H1 (cell line): ENCODE measurements around the gene NOL9. TPM values are rescaled to one million over a fixed set of nuclear protein-coding genes. Genes with fewer than 3 reads are reported as not detected.

Source experiments
- CTCF ChIA-PET: fragments of 300-600 bp; sonication (Branson Sonifier 250); formaldehyde crosslinking; loops from one replicate; lab custom pipeline; 2021; ENCODE audit not compliant: partially characterized antibody; lab: Charles Lee
- POLR2A ChIA-PET: fragments of 300-600 bp; sonication (Branson Sonifier 250); formaldehyde crosslinking; loops from one replicate; lab custom pipeline; 2021; ENCODE audit warnings: inconsistent platforms; ENCODE audit not compliant: partially characterized antibody; lab: Charles Lee
- DNase-seq, 2 experiments: peaks; one replicate each; pipeline versions ENCODE4 v3.0.0 to v3.0.0-alpha.2; 2010 to 2022; ENCODE audit warnings: low spot score in 2 of 2, low read depth in 1 of 2, mixed read lengths in 1 of 2
- FAIRE-seq: peaks from 2 replicates; lab custom pipeline; 2011; peaks lifted over from hg19 to GRCh38; lab: Jason Lieb, UNC
- H2AFZ ChIP-seq: 2 replicates; pipeline ENCODE4 v1.8.1; 2012; ENCODE audit warnings: low read length, inconsistent platforms
- H2AK5ac ChIP-seq: 2 replicates; pipeline ENCODE4 v1.6.1; 2013; ENCODE audit warnings: low read depth, low read length
- H2BK120ac ChIP-seq: replicated peaks from 2 replicates; pipeline ENCODE3; 2013; ENCODE audit warnings: low read depth, low read length, inconsistent platforms
- H2BK12ac ChIP-seq: 2 replicates; pipeline ENCODE4 v1.6.1; 2013; ENCODE audit warnings: low read depth, low read length
- H2BK15ac ChIP-seq: 2 replicates; pipeline ENCODE4 v1.6.1; 2013; ENCODE audit warnings: low read length
- H2BK20ac ChIP-seq: 2 replicates; pipeline ENCODE4 v1.6.1; 2013; ENCODE audit warnings: low read length
- H2BK5ac ChIP-seq: 2 replicates; pipeline ENCODE4 v1.6.1; 2013; ENCODE audit warnings: low read depth, low read length
- H3K14ac ChIP-seq: 2 replicates; pipeline ENCODE4 v1.6.1; 2013; ENCODE audit warnings: inconsistent platforms; ENCODE audit not compliant: insufficient read length
- H3K18ac ChIP-seq: 2 replicates; pipeline ENCODE4 v1.6.1; 2013; ENCODE audit warnings: low read length; ENCODE audit errors: extremely low read depth
- H3K23ac ChIP-seq: 2 replicates; pipeline ENCODE4 v1.6.1; 2013; ENCODE audit warnings: inconsistent platforms; ENCODE audit not compliant: insufficient read length
- H3K23me2 ChIP-seq: 2 replicates; pipeline ENCODE4 v1.6.1; 2013; ENCODE audit warnings: low read depth, low read length
- H3K27ac ChIP-seq: 2 replicates; pipeline ENCODE4 v1.6.1; 2011; ENCODE audit warnings: low read depth, low read length, inconsistent platforms
- H3K27me3 ChIP-seq, 4 experiments: replicated peaks in 1 of 4; 1 replicate in 1 of 4; 2 replicates in 3 of 4; pipeline versions ENCODE4 v1.6.1 to v1.8.1; 2011 to 2013; ENCODE audit warnings: low read length in 3 of 4, mild to moderate bottlenecking in 3 of 4, inconsistent platforms in 2 of 4, mixed read lengths in 2 of 4, moderate library complexity in 1 of 4; ENCODE audit not compliant: control insufficient read depth in 3 of 4, insufficient read depth in 3 of 4; ENCODE audit errors: extremely low read depth in 1 of 4
- H3K36me3 ChIP-seq, 4 experiments: 2 replicates each; pipeline versions ENCODE4 v1.6.1 to v1.8.1; 2011 to 2013; ENCODE audit warnings: mild to moderate bottlenecking in 4 of 4, low read length in 3 of 4, moderate library complexity in 2 of 4, control low read depth in 1 of 4, inconsistent platforms in 1 of 4; ENCODE audit not compliant: insufficient read depth in 4 of 4, control insufficient read depth in 2 of 4
- H3K4ac ChIP-seq: replicated peaks from 2 replicates; pipeline ENCODE3; 2013; ENCODE audit warnings: low read length, low read depth, mixed read lengths, inconsistent platforms; ENCODE audit not compliant: insufficient read length
- H3K4me1 ChIP-seq, 4 experiments: replicated peaks in 1 of 4; 1 replicate in 1 of 4; 2 replicates in 3 of 4; pipeline versions ENCODE4 v1.6.1 to v1.8.1; 2011 to 2013; ENCODE audit warnings: low read length in 3 of 4, inconsistent platforms in 2 of 4, mixed read lengths in 1 of 4; ENCODE audit not compliant: insufficient read depth in 4 of 4, control insufficient read depth in 3 of 4
- H3K4me2 ChIP-seq, 2 experiments: 2 replicates each; pipeline versions ENCODE4 v1.6.1 to v1.8.1; 2011 to 2013; ENCODE audit warnings: low read depth in 2 of 2, low read length in 2 of 2, control low read depth in 1 of 2, inconsistent platforms in 1 of 2, mild to moderate bottlenecking in 1 of 2; ENCODE audit not compliant: insufficient read depth in 1 of 2
- H3K4me3 ChIP-seq, 4 experiments: fragments of 200-600, 300-600 bp in 1 of 4; sonication (generic), shearing (Covaris generic), sonication (Bioruptor Twin) in 1 of 4; 2 replicates each; pipeline versions ENCODE4 v1.5.1 to v1.8.1; 2011 to 2016; ENCODE audit warnings: low read length in 4 of 4, low read depth in 3 of 4, control low read depth in 2 of 4, inconsistent platforms in 2 of 4, mild to moderate bottlenecking in 2 of 4, mixed read lengths in 1 of 4, moderate library complexity in 1 of 4; ENCODE audit not compliant: insufficient read depth in 2 of 4; ENCODE audit errors: extremely low read depth in 1 of 4
- H3K56ac ChIP-seq: replicated peaks from 2 replicates; pipeline ENCODE3; 2013; ENCODE audit warnings: low read depth, mild to moderate bottlenecking, mixed read lengths, low read length, inconsistent platforms; ENCODE audit not compliant: insufficient read length
- H3K79me1 ChIP-seq: 2 replicates; pipeline ENCODE4 v1.6.1; 2013; ENCODE audit warnings: low read depth, low read length, control low read depth
- H3K79me2 ChIP-seq, 2 experiments: 2 replicates each; pipeline versions ENCODE4 v1.6.1 to v1.8.1; 2012 to 2013; ENCODE audit warnings: low read length in 2 of 2, mild to moderate bottlenecking in 2 of 2, inconsistent platforms in 1 of 2; ENCODE audit not compliant: insufficient read depth in 2 of 2, control insufficient read depth in 1 of 2
- H3K9ac ChIP-seq, 4 experiments: replicated peaks in 1 of 4; 1 replicate in 1 of 4; 2 replicates in 3 of 4; pipeline versions ENCODE4 v1.6.1 to v1.8.1; 2011 to 2013; ENCODE audit warnings: low read depth in 3 of 4, low read length in 3 of 4, control low read depth in 2 of 4, mild to moderate bottlenecking in 2 of 4, moderate library complexity in 2 of 4, inconsistent platforms in 1 of 4; ENCODE audit errors: extremely low read depth in 1 of 4
- H3K9me3 ChIP-seq, 2 experiments: 2 replicates each; pipeline versions ENCODE4 v1.6.1 to v1.8.1; 2012 to 2013; ENCODE audit warnings: mild to moderate bottlenecking in 2 of 2, moderate library complexity in 2 of 2, control low read depth in 1 of 2, inconsistent platforms in 1 of 2, low read depth in 1 of 2, low read length in 1 of 2, mixed read lengths in 1 of 2; ENCODE audit not compliant: insufficient read depth in 2 of 2
- H4K20me1 ChIP-seq, 2 experiments: replicated peaks in 1 of 2; 2 replicates each; pipeline versions ENCODE3 to v1.8.1; 2011 to 2013; ENCODE audit warnings: inconsistent platforms in 2 of 2, low read length in 2 of 2, mild to moderate bottlenecking in 1 of 2; ENCODE audit not compliant: insufficient read depth in 2 of 2, control insufficient read depth in 1 of 2
- H4K5ac ChIP-seq: 2 replicates; pipeline ENCODE4 v1.6.1; 2013; ENCODE audit warnings: low read length, low read depth, mixed read lengths, inconsistent platforms; ENCODE audit not compliant: insufficient read length
- H4K8ac ChIP-seq: 2 replicates; pipeline ENCODE4 v1.8.0; 2013; ENCODE audit warnings: mild to moderate bottlenecking, moderate library complexity, low read length, inconsistent platforms; ENCODE audit not compliant: insufficient read depth; ENCODE audit errors: extremely low read depth
- H4K91ac ChIP-seq: replicated peaks from 2 replicates; pipeline ENCODE3; 2013; ENCODE audit warnings: low read length, mixed read lengths, inconsistent platforms; ENCODE audit not compliant: insufficient read length
- ASH2L ChIP-seq: fragments of 200-600, 300-600 bp; sonication (generic); IDR thresholded peaks from one replicate; pipeline ENCODE4 v1.7.1; 2017; ENCODE audit warnings: low read length
- CHD1 ChIP-seq: IDR thresholded peaks from 2 replicates; pipeline ENCODE4 v1.6.1; 2012; ENCODE audit warnings: low read depth, low read length, improper control_type of control experiment
- CTCF ChIP-seq, 3 experiments: IDR thresholded peaks; 1 replicate in 2 of 3; 2 replicates in 1 of 3; pipeline versions ENCODE4 v1.5.1 to v1.6.1; 2011; ENCODE audit warnings: low read length in 3 of 3, mild to moderate bottlenecking in 3 of 3, inconsistent platforms in 2 of 3, low read depth in 1 of 3, moderate library complexity in 1 of 3; ENCODE audit not compliant: insufficient read depth in 1 of 3; ENCODE audit errors: control extremely low read depth in 1 of 3
- E2F6 ChIP-seq: IDR thresholded peaks from 2 replicates; pipeline ENCODE4 v1.6.1; 2012; ENCODE audit warnings: inconsistent platforms
- GTF2F1 ChIP-seq: IDR thresholded peaks from 2 replicates; pipeline ENCODE4 v1.6.1; 2012; ENCODE audit warnings: low read depth, low read length, improper control_type of control experiment, borderline replicate concordance
- MAX ChIP-seq: IDR thresholded peaks from 2 replicates; pipeline ENCODE4 v1.6.1; 2012; ENCODE audit warnings: inconsistent platforms
- WGBS, 2 experiments: shearing (Covaris generic) in 1 of 2; methylation state at CpG; one replicate each; pipeline versions ENCODE4 v1.1.6 to v1.1.7; 2013 to 2015; ENCODE audit warnings: low lambda C conversion rate in 2 of 2, mixed read lengths in 2 of 2, inconsistent platforms in 1 of 2, low coverage in 1 of 2, missing lambda C conversion rate in 1 of 2; ENCODE audit not compliant: insufficient replicate concordance in 2 of 2, insufficient coverage in 1 of 2, insufficient read length in 1 of 2; ENCODE audit errors: extremely low coverage in 1 of 2, missing lambda C conversion rate in 1 of 2; 5-methylcytosine and 5-hydroxymethylcytosine counted together
- polyA plus RNA-seq, 7 experiments: library from polyadenylated mRNA; depleted of rRNA in 3 of 7; stranded (reverse) in 5 of 7; unstranded in 2 of 7; fragments of >200 nt in 5 of 7; fragments of 200-250 nt in 2 of 7; gene quantifications; 1 replicate in 5 of 7; 2 replicates in 1 of 7; 4 replicates in 1 of 7; pipeline versions ENCODE4 v1.2.1 to v1.2.3, GENCODE V29; 2011 to 2013; ENCODE audit warnings: missing spikeins in 2 of 7, mixed read lengths in 2 of 7
- total RNA-seq: library from RNA; stranded (reverse); fragmentation: NEBNext Ultra II Directional; extraction: Animal tissue kit (Norgen Biotek cat#: 25700); gene quantifications from 2 replicates; pipeline ENCODE4 v1.2.1, GENCODE V29; 2021

Gene NOL9
- total and polyA plus RNA-seq, 2 of the 8 experiments (the other 6 are each of a cell fraction or from before 2014, with no cell fraction given), result 17.1 to 38.1 TPM

- H3K56ac ChIP-seq, result no peak overlapping the region
- H3K9me3 ChIP-seq, result no peaks in the 10 kb centered on the region
- no peak overlapping the region for H3K4ac ChIP-seq
- POLR2A ChIA-PET, result interaction anchor here (1.0 to 13.7 kb wide), 3 partner anchors 10 to 23 kb away, joined by 5 to 123 read pairs (median 13); no protein-coding TSS in a partner anchor
- peak overlapping the region; percentile 75; the same call in 1 of the 2 replicates for H2BK5ac ChIP-seq
- no peaks in the 10 kb centered on the region for H3K79me2 ChIP-seq
- no peak overlapping the region for H3K4me3 ChIP-seq
- H3K79me1 ChIP-seq, result no peaks in the 10 kb centered on the region
- no peaks in the 10 kb centered on the region; a peak in 1 of 7 replicates for H3K27me3 ChIP-seq
- no peak overlapping the region for H2BK120ac ChIP-seq
- H2BK12ac ChIP-seq, result peak overlapping the region; percentile 90; the same call in 1 of the 2 replicates
- peak overlapping the region; percentile 87 for H3K18ac ChIP-seq
- no peak overlapping the region; the same call in 1 of the 2 replicates for H3K27ac ChIP-seq
- CTCF ChIA-PET, result interaction anchor here (2.7 to 6.1 kb wide), 5 partner anchors 11 to 49 kb away, joined by 17 to 79 read pairs (median 25); partner anchors contain the start of gene PLEKHG5
- H2BK15ac ChIP-seq, result peak overlapping the region; percentile 99; the same call in 1 of the 2 replicates
- H4K20me1 ChIP-seq, result peaks cover 5 to 12% of the 10 kb centered on the region in 2 experiments
- no peak overlapping the region for H3K14ac ChIP-seq
- H2BK20ac ChIP-seq, result 0 out of 2 replicates have a peak overlapping the region, but pooled peaks have one; percentile 48
- H2AK5ac ChIP-seq, result peak overlapping the region; percentile 90; the same call in 1 of the 2 replicates
- H3K36me3 ChIP-seq, result peaks cover 3 to 16% (median 7%) of the 10 kb centered on the region in 4 experiments; a peak in 5 of 8 replicates
- H3K9ac ChIP-seq, result no peak overlapping the region
- WGBS, 2 experiments, result 88% methylated on average over 21 of the region's 33 CpGs; no CpG with 5 or more reads in 1 of the 2 experiments
- peak overlapping the region; percentile 91 for H4K91ac ChIP-seq
- H2AFZ ChIP-seq, result no peak overlapping the region
- H3K4me1 ChIP-seq, result peaks cover 0 to 22% (median 14%) of the 10 kb centered on the region in 4 experiments; a peak in 6 of 7 replicates
- TF ChIP-seq ASH2L (no peak), MAX (0 out of 2 replicates have a peak, but pooled peaks have one; percentile 15), CTCF (IDR thresholded peaks at IDR 0.05; ENCODE audit: control extremely low read depth in 1 of 3, insufficient read depth in 1 of 3, low read depth in 1 of 3, low read length in 3 of 3) (no peak), GTF2F1 (no peak), CHD1 (no peak), E2F6 (0 out of 2 replicates have a peak, but pooled peaks have one; percentile 29)
- H3K23ac ChIP-seq, result no peak overlapping the region
- no peak overlapping the region for H4K5ac ChIP-seq
- H3K23me2 ChIP-seq, result no peaks in the 10 kb centered on the region
- 0 out of 2 replicates have a peak overlapping the region, but pooled peaks have one; percentile 45 for H4K8ac ChIP-seq
- DNase-seq (peak in 1 of 2 experiments; percentile 51), FAIRE-seq (no peak)
- H3K4me2 ChIP-seq, result peak overlapping the region; percentile 18 to 27; a peak in 2 of 4 replicates
These were observed 80.1 kb downstream of the NOL9 start for GRCh38 chr1:6473974-6474814.
